ENCODE measurements around the gene RABEP1.

RABEP1 gene

GRCh38 chr17:5419959-5420653, 138.0 kb downstream of the RABEP1 start, which contains the start of gene RPAIN:
Gene RPAIN, plus strand, starts transcription at chr17:5420182. Its CDS starts 29 bp downstream, at chr17:5420211.
- Histone ChIP-seq H3K9ac (peak within 1 kb of the TSS; percentile 57), H2AFZ (peak within 1 kb of the TSS; percentile 87), H3K4me1 (no peaks in the 10 kb centered on the region), H3K4me3 (ENCODE audit: low read depth, low read length) (peak within 1 kb of the TSS; percentile 94), H3K9me3 (ENCODE audit: control insufficient read depth, low read length) (no peaks in the 10 kb centered on the region), H3K27ac (peak within 1 kb of the TSS; percentile 88), H3K79me2 (peaks cover 34% of the 10 kb centered on the region), H3K36me3 (ENCODE audit: control insufficient read depth, insufficient read depth, low read length) (no peaks in the 10 kb centered on the region), H3K27me3 (ENCODE audit: control insufficient read depth, insufficient read depth, low read length) (no peaks in the 10 kb centered on the region), H3K4me2 (ENCODE audit: low read length) (peak within 1 kb of the TSS; percentile 90)
- no peak for TF ChIP-seq CTCF (IDR thresholded peaks at IDR 0.05)

DNA sequence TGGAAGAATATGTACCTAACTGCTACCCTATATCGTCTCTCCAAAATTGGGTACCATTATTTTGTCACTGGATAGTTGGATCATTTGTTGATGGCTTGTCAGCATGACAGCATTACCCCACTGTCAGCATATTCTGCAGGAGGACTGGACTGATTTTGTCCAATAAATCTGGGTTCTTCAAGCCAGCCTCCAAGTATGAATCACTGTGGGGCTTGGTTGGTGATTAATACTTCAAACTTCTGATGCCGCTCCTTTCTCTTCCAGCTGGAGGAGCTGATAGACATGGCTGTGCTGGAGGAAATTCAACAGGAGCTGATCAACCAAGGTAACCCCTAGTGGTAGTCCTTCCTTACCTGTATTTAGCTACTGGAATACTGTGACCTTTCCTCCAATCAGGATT, 140.4 kb downstream of the RABEP1 start:
- H3K9ac ChIP-seq: no peak overlapping the region
- H3K36me3 ChIP-seq (ENCODE audit: control insufficient read depth, insufficient read depth, low read length): no peaks in the 10 kb centered on the region
- no peaks in the 10 kb centered on the region for H3K27me3 ChIP-seq (ENCODE audit: control insufficient read depth, insufficient read depth, low read length)
- no peaks in the 10 kb centered on the region for H3K9me3 ChIP-seq (ENCODE audit: control insufficient read depth, low read length)
- peaks cover 19% of the 10 kb centered on the region for H3K79me2 ChIP-seq
- no peak overlapping the region for H3K27ac ChIP-seq
- H3K4me3 ChIP-seq (ENCODE audit: low read depth, low read length): no peak overlapping the region
- TF ChIP-seq CTCF (IDR thresholded peaks at IDR 0.05): no peak
- no peak overlapping the region for H3K4me2 ChIP-seq (ENCODE audit: low read length)
- H3K4me1 ChIP-seq: no peaks in the 10 kb centered on the region
- no peak overlapping the region for H2AFZ ChIP-seq

GRCh38 chr17:5424909-5425308, 142.8 kb downstream of the RABEP1 start:
- Histone ChIP-seq H3K27ac (no peak overlapping the region), H3K4me3 (ENCODE audit: low read depth, low read length) (no peak overlapping the region), H3K36me3 (ENCODE audit: control insufficient read depth, insufficient read depth, low read length) (no peaks in the 10 kb centered on the region), H3K4me1 (no peaks in the 10 kb centered on the region), H2AFZ (no peak overlapping the region), H3K79me2 (peaks cover 19% of the 10 kb centered on the region), H3K4me2 (ENCODE audit: low read length) (no peak overlapping the region), H3K27me3 (ENCODE audit: control insufficient read depth, insufficient read depth, low read length) (no peaks in the 10 kb centered on the region), H3K9me3 (ENCODE audit: control insufficient read depth, low read length) (no peaks in the 10 kb centered on the region), H3K9ac (no peak overlapping the region)
- no peak for TF ChIP-seq CTCF (IDR thresholded peaks at IDR 0.05)

- no peaks in the 10 kb centered on the region for H3K27me3 ChIP-seq (ENCODE audit: control insufficient read depth, insufficient read depth, low read length)
- no peak overlapping the region for H3K9ac ChIP-seq
- H3K4me1 ChIP-seq: no peaks in the 10 kb centered on the region
- H3K27ac ChIP-seq: no peak overlapping the region
- no peaks in the 10 kb centered on the region for H3K36me3 ChIP-seq (ENCODE audit: control insufficient read depth, insufficient read depth, low read length)
- no peak for TF ChIP-seq CTCF (IDR thresholded peaks at IDR 0.05)
- H3K4me2 ChIP-seq (ENCODE audit: low read length): no peak overlapping the region
- H3K79me2 ChIP-seq: peaks cover 19% of the 10 kb centered on the region
- no peaks in the 10 kb centered on the region for H3K9me3 ChIP-seq (ENCODE audit: control insufficient read depth, low read length)
- no peak overlapping the region for H3K4me3 ChIP-seq (ENCODE audit: low read depth, low read length)
- no peak overlapping the region for H2AFZ ChIP-seq
Measured at GRCh38 chr17:5425826-5426225, 143.7 kb downstream of the RABEP1 start.
